ENCODE data around the gene CDIP1. TPM values are rescaled to one million over a fixed set of nuclear protein-coding genes. Genes with fewer than 3 reads are reported as not detected.

The CDIP1 gene
- total and polyA plus RNA-seq, 4 donors, result 4.4 to 18.6 (median 12.0) TPM

GRCh38 chr16:4539716-4540284 lies 1.2 kb upstream of the CDIP1 start:
- Histone ChIP-seq H3K9ac (ENCODE audit: low read depth in 1 of 2, low read length in 2 of 2) (no peak overlapping the region), H3K36me3 (ENCODE audit: control insufficient read depth in 4 of 4, insufficient read depth in 3 of 4, low read depth in 1 of 4, low read length in 3 of 4) (no peaks in the 10 kb centered on the region), H3K4me1 (ENCODE audit: control insufficient read depth in 4 of 4, insufficient read depth in 4 of 4, low read length in 3 of 4) (peaks cover 5 to 12% (median 8%) of the 10 kb centered on the region in 4 donors), H3K9me3 (ENCODE audit: control insufficient read depth in 4 of 4, low read length in 3 of 4) (peaks cover 0 to 5% (median under 1%) of the 10 kb centered on the region in 4 donors), H3K27ac (ENCODE audit: low read depth in 1 of 2, low read length in 2 of 2) (no peak overlapping the region), H3K4me3 (ENCODE audit: low read depth in 1 of 3, low read length in 3 of 3) (no peak overlapping the region), H3K27me3 (ENCODE audit: control insufficient read depth in 4 of 4, insufficient read depth in 4 of 4, low read length in 3 of 4) (no peaks in the 10 kb centered on the region)
- TF ChIP-seq HNF4A (conservative IDR thresholded peaks at IDR 0.05), result no peak
- TF ChIP-seq EGR1 (IDR thresholded peaks at IDR 0.05; ENCODE audit: low read depth in 2 of 2), result no peak
- TF ChIP-seq, protein P1, sequence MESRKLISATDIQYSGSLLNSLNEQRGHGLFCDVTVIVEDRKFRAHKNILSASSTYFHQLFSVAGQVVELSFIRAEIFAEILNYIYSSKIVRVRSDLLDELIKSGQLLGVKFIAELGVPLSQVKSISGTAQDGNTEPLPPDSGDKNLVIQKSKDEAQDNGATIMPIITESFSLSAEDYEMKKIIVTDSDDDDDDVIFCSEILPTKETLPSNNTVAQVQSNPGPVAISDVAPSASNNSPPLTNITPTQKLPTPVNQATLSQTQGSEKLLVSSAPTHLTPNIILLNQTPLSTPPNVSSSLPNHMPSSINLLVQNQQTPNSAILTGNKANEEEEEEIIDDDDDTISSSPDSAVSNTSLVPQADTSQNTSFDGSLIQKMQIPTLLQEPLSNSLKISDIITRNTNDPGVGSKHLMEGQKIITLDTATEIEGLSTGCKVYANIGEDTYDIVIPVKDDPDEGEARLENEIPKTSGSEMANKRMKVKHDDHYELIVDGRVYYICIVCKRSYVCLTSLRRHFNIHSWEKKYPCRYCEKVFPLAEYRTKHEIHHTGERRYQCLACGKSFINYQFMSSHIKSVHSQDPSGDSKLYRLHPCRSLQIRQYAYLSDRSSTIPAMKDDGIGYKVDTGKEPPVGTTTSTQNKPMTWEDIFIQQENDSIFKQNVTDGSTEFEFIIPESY (IDR thresholded peaks at IDR 0.05), result no peak
- no peak for TF ChIP-seq REST (IDR thresholded peaks at IDR 0.05)
- TF ChIP-seq NR2F2 (IDR thresholded peaks at IDR 0.05), result no peak
- TF ChIP-seq RXRA (IDR thresholded peaks at IDR 0.05), result no peak
- no peak for TF ChIP-seq TAF1 (conservative IDR thresholded peaks at IDR 0.05)
- no peak for TF ChIP-seq HNF4G (IDR thresholded peaks at IDR 0.05)
- no peak for TF ChIP-seq SP1 (IDR thresholded peaks at IDR 0.05)
- no peak for TF ChIP-seq CTCF (IDR thresholded peaks at IDR 0.05; ENCODE audit: low read depth, low read length, missing input control)
- no peak for TF ChIP-seq FOXA1 (IDR thresholded peaks at IDR 0.05)
- TF ChIP-seq FOXA2 (IDR thresholded peaks at IDR 0.05), result no peak
- no peak for TF ChIP-seq JUND (IDR thresholded peaks at IDR 0.05)
- no peak for TF ChIP-seq YY1 (IDR thresholded peaks at IDR 0.05)
- WGBS, result over 99% methylated on average over 2 of the region's 2 CpGs
- DNase-seq (ENCODE audit: low spot score), result no peak
